GM23248 (cell line): ENCODE measurements around the gene EFHC1.

ENCODE experiments used
- EZH2 ChIP-seq: fragments of 200-600 bp; sonication (generic); IDR thresholded peaks from 2 replicates; pipeline ENCODE4 v1.6.1; 2018; ENCODE audit warnings: antibody characterized with exemption, mild to moderate bottlenecking; ENCODE audit not compliant: insufficient read depth, poor library complexity, severe bottlenecking
- EZH2phosphoT487 ChIP-seq: fragments of 200-600 bp; sonication (generic); IDR thresholded peaks from 2 replicates; pipeline ENCODE4 v1.6.1; 2018; ENCODE audit warnings: antibody characterized with exemption, moderate library complexity, mild to moderate bottlenecking, low read depth; ENCODE audit not compliant: insufficient read depth

DNA sequence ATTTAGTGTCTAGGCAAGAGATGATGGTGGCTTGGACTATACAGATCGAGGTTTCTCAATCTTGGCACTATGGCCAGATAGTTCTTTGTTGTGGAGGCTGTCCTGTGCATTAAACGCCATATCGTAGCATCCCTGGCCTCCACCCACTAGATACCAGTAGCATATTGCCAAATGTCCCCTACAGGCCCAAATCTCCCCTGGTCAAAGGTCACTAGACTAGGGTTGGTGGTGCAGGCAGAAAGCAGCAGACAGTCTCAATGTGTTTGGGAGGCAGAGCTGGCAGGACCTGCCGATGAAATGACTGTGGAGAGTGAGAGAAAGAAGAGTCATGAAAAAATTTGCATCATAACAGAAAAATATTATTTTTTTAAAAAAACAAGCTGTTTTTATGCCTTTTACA lies 93.8 kb downstream of the EFHC1 start:
- TF ChIP-seq EZH2 (no peak), EZH2phosphoT487 (no peak)
